GM19324 (cell line): ENCODE measurements around the gene RDH16.

Source experiments
- ATAC-seq: cut with Tn5 transposase; IDR thresholded peaks from one replicate; pipeline ENCODE4 v1.9.1; 2021; ENCODE audit warnings: mild to moderate bottlenecking, moderate library complexity; ENCODE audit not compliant: unreplicated experiment, low FRiP score

Gene RDH16

GRCh38 chr12:56957229-56958052 is at the start of gene RDH16:
RDH16 (minus strand) TSS chr12:56957608; CDS start chr12:56957462, 146 bp downstream.
- ATAC-seq: no peak

GRCh38 chr12:57006809-57007475 is 49.5 kb upstream of the RDH16 start:
- no peak for ATAC-seq

- ATAC-seq: peak; percentile 84
Observed at GRCh38 chr12:57005980-57006808, 48.8 kb upstream of the RDH16 start, which contains the start of gene ZBTB39. ZBTB39 (minus strand) TSS chr12:57006546; CDS start chr12:57004917, 1,629 bp downstream.

- ATAC-seq: no peak
Observed at GRCh38 chr12:57004651-57005050, 47.2 kb upstream of the RDH16 start.

GRCh38 chr12:57003395-57003794 is 46.0 kb upstream of the RDH16 start:
- no peak for ATAC-seq

- ATAC-seq: no peak
Observed at GRCh38 chr12:57001448-57001906, 44.1 kb upstream of the RDH16 start.

GRCh38 chr12:57000393-57000792 is 43.0 kb upstream of the RDH16 start:
- no peak for ATAC-seq

GRCh38 chr12:56999456-56999855 is 42.0 kb upstream of the RDH16 start:
- no peak for ATAC-seq

- no peak for ATAC-seq
Observed at GRCh38 chr12:56998981-56999380, 41.6 kb upstream of the RDH16 start.

GRCh38 chr12:56998316-56998715 is 40.9 kb upstream of the RDH16 start:
- ATAC-seq: no peak

GRCh38 chr12:56996793-56997545 is 39.6 kb upstream of the RDH16 start:
- no peak for ATAC-seq

GRCh38 chr12:56995930-56996496 is 38.6 kb upstream of the RDH16 start:
- ATAC-seq: no peak

GRCh38 chr12:56995201-56995929 is 38.0 kb upstream of the RDH16 start:
- ATAC-seq: no peak

GRCh38 chr12:56994231-56994746 is 36.9 kb upstream of the RDH16 start:
- ATAC-seq: no peak

GRCh38 chr12:56993346-56993745 is 35.9 kb upstream of the RDH16 start:
- ATAC-seq: no peak

GRCh38 chr12:56991319-56992246 is 34.2 kb upstream of the RDH16 start:
- ATAC-seq: no peak

GRCh38 chr12:56990648-56991318 is 33.4 kb upstream of the RDH16 start:
- ATAC-seq: no peak
